Common myeloid progenitor, CD34-positive (primary cell): ENCODE results near the gene ERC2.

Experiments
- CTCF ChIA-PET: fragments of 350-600 bp; sonication (Branson Sonifier 250); formaldehyde crosslinking; loops from one replicate; lab custom pipeline; 2021; ENCODE audit warnings: antibody characterized with exemption; lab: Charles Lee
- POLR2A ChIA-PET: fragments of 350-600 bp; sonication (Branson Sonifier 250); formaldehyde crosslinking; loops from one replicate; lab custom pipeline; 2021; ENCODE audit warnings: antibody characterized with exemption; lab: Charles Lee
- DNase-seq, 3 donors: peaks; one replicate each; pipeline versions ENCODE4 v3.0.0 to v3.0.0-alpha.2; 2013
- H3K27ac ChIP-seq, 2 experiments: 1 replicate in 1 of 2; 2 replicates in 1 of 2; pipeline ENCODE4 v1.7.0; 2013; ENCODE audit warnings: inconsistent platforms in 2 of 2, low read length in 2 of 2, mild to moderate bottlenecking in 2 of 2, low read depth in 1 of 2, moderate library complexity in 1 of 2; ENCODE audit not compliant: severe bottlenecking in 2 of 2, insufficient read depth in 1 of 2, poor library complexity in 1 of 2
- H3K27me3 ChIP-seq, 5 experiments: replicated peaks in 2 of 5; 1 replicate in 3 of 5; 2 replicates in 2 of 5; pipeline versions ENCODE4 v1.6.1 to v1.7.0; 2013; ENCODE audit warnings: low read length in 4 of 5, mild to moderate bottlenecking in 2 of 5, moderate library complexity in 2 of 5, inconsistent platforms in 1 of 5; ENCODE audit not compliant: insufficient read depth in 5 of 5, control insufficient read depth in 4 of 5
- H3K36me3 ChIP-seq, 4 experiments: 1 replicate in 2 of 4; 2 replicates in 2 of 4; pipeline versions ENCODE4 v1.6.1 to v1.7.0; 2013; ENCODE audit warnings: low read length in 3 of 4, control low read depth in 1 of 4, mild to moderate bottlenecking in 1 of 4; ENCODE audit not compliant: control insufficient read depth in 4 of 4, insufficient read depth in 4 of 4
- H3K4me1 ChIP-seq, 4 experiments: 1 replicate in 3 of 4; 2 replicates in 1 of 4; pipeline versions ENCODE4 v1.6.1 to v1.7.1; 2013; ENCODE audit warnings: low read length in 3 of 4, mild to moderate bottlenecking in 3 of 4, control low read depth in 1 of 4, inconsistent platforms in 1 of 4, moderate library complexity in 1 of 4; ENCODE audit not compliant: control insufficient read depth in 4 of 4, insufficient read depth in 4 of 4; ENCODE audit errors: control extremely low read depth in 1 of 4
- H3K4me3 ChIP-seq, 7 experiments: 1 replicate in 4 of 7; 2 replicates in 3 of 7; pipeline versions ENCODE4 v1.5.1 to v1.7.0; 2013; ENCODE audit warnings: mild to moderate bottlenecking in 7 of 7, low read length in 6 of 7, moderate library complexity in 6 of 7, inconsistent platforms in 2 of 7, low read depth in 2 of 7, control low read depth in 1 of 7; ENCODE audit not compliant: insufficient read depth in 4 of 7, control insufficient read depth in 1 of 7; ENCODE audit errors: extremely low read depth in 1 of 7
- H3K9me3 ChIP-seq, 5 experiments: 1 replicate in 4 of 5; 2 replicates in 1 of 5; pipeline versions ENCODE4 v1.6.1 to v1.7.1; 2013; ENCODE audit warnings: low read length in 4 of 5, mild to moderate bottlenecking in 2 of 5, inconsistent platforms in 1 of 5, low read depth in 1 of 5, moderate library complexity in 1 of 5; ENCODE audit not compliant: control insufficient read depth in 4 of 5, insufficient read depth in 2 of 5; ENCODE audit errors: control extremely low read depth in 1 of 5
- WGBS: methylation state at CpG from one replicate; pipeline ENCODE4 v1.1.5; 2013; ENCODE audit not compliant: insufficient coverage; 5-methylcytosine and 5-hydroxymethylcytosine counted together

Gene ERC2

DNA sequence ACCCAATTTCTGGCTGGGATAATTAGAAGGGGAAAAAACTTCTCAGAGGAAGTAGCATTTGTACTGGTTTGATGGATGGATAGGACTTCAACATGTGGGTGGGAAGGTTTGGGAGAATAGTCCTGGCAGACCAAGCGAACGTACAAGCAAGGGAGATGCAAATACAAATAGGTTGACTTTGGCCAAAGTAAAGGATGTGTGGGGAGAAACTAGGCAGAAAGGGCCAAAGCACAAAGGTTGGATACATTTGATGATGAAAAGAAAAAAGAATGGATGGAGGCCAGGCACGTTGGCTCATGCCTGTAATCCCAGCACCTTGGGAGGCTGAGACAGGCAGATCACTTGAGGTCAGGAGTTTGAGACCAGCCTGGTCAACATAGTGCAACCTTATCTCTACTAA, 63.4 kb downstream of the ERC2 start:
- Histone ChIP-seq H3K27me3 (peaks cover 0 to 7% (median 3%) of the 10 kb centered on the region in 5 experiments), H3K4me1 (no peaks in the 10 kb centered on the region), H3K9me3 (no peaks in the 10 kb centered on the region), H3K27ac (no peak overlapping the region), H3K36me3 (no peaks in the 10 kb centered on the region), H3K4me3 (no peak overlapping the region)
- no peak for DNase-seq
- ChIA-PET CTCF (no interaction called here), POLR2A (no interaction called here)
- WGBS = 92% methylated on average over 3 of the region's 3 CpGs

DNA sequence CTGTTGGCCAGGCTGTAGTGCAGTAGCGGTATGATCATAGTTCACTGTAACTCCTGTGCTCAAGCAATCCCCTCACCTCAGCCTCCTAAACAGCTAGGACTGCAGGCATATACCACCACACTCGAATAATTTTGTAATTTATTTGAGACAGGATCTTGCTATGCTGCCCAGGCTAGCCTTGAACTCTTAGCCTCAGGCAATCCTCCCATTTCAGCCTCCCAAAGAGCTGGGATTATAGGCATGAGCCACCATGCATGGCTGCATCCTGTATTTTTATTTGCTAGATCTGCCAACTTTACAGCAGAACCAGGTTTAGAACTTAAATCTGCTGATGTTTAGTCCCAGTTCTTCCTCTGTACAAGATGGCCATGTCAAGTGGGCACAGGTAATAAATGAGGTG, 69.6 kb downstream of the ERC2 start:
- Histone ChIP-seq H3K27ac (no peak overlapping the region), H3K27me3 (peaks cover 0 to 12% (median 1%) of the 10 kb centered on the region in 5 experiments), H3K4me3 (no peak overlapping the region), H3K4me1 (no peaks in the 10 kb centered on the region), H3K36me3 (no peaks in the 10 kb centered on the region), H3K9me3 (no peaks in the 10 kb centered on the region)
- CTCF ChIA-PET = interaction anchor here (0.6 kb wide), 1 partner anchor 25 kb away, joined by 3 read pairs; no protein-coding TSS in a partner anchor
- POLR2A ChIA-PET = no interaction called here
- 94% methylated on average over 2 of the region's 2 CpGs for WGBS
- no peak for DNase-seq

GRCh38 chr3:56397798-56398197, 70.5 kb downstream of the ERC2 start:
- ChIA-PET CTCF (no interaction called here), POLR2A (no interaction called here)
- no CpG with 5 or more reads among the region's 2 CpGs for WGBS
- no peak for DNase-seq
- Histone ChIP-seq H3K4me3 (no peak overlapping the region), H3K27ac (no peak overlapping the region), H3K4me1 (no peaks in the 10 kb centered on the region), H3K36me3 (no peaks in the 10 kb centered on the region), H3K27me3 (peaks cover 0 to 12% (median 1%) of the 10 kb centered on the region in 5 experiments), H3K9me3 (no peaks in the 10 kb centered on the region)

DNA sequence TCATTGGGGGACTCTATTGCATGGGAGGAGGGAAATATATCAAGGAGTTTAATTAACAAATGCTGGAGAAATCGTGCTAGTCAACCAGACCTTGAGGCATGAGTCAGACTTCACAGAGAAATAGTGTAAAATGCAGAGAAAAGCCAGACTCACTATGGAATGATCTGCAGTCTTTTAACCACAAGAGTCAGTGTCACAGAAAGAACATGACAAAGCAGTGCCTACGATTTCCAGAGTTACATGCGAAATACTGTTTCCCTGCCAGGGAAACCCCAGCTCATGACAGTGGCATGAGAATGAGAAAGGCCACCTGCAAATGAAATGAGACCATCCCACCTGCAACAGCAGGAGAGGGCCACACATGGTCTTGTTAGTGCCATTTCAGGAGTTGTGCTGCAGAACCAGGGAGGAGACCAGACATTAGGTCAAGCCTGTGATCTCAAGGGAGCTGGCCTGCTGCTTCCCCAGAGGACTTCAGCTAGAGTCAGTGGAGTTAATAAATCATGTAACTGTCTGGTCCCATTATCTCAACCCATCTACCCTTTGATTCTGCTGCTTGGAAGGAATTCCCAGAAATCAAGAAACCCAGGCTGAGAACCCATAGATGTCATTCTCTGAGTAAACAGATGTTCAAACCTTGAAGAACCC, 79.0 kb downstream of the ERC2 start:
- H3K9me3 ChIP-seq = no peaks in the 10 kb centered on the region
- POLR2A ChIA-PET = no interaction called here
- WGBS = 90% methylated on average over 3 of the region's 3 CpGs

GRCh38 chr3:56383092-56383491, 85.2 kb downstream of the ERC2 start:
- POLR2A ChIA-PET = no interaction called here
- CTCF ChIA-PET = no interaction called here
- DNase-seq = no peak

More for the DNA sequence above, 79.0 kb downstream of the ERC2 start:
- H3K4me1 ChIP-seq = no peaks in the 10 kb centered on the region
- no peak overlapping the region for H3K4me3 ChIP-seq
- CTCF ChIA-PET = no interaction called here
- no peak for DNase-seq
- H3K36me3 ChIP-seq = no peaks in the 10 kb centered on the region
- no peak overlapping the region for H3K27ac ChIP-seq
- no peaks in the 10 kb centered on the region for H3K27me3 ChIP-seq

DNA sequence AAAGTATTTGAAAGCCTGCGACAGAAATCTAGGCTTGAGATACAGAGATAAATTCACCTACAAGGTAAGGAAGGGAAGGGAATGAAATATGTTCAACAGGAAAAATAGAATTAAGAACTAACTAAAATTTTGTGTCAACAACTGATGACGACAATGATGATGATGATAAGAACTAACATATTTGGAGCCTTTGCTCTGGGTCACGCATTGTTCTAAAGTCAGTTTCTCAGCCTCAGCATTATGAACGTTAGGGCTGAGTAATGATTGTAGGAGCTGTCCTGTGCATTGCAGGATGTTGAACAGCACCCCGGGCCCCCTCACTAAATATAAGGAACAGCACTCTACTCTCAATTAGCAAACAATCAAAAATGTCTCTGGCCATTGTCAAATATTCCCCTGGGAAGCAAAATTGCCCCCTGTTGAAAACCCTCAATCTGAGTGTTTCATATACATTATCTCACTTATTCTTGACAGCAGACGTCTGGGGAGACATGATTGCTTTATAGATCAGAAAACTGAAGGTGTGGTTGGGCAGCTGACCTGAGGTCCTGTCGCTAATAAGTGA, 88.5 kb downstream of the ERC2 start:
- POLR2A ChIA-PET = no interaction called here
- Histone ChIP-seq H3K27me3 (peaks cover 0 to 5% (median 2%) of the 10 kb centered on the region in 5 experiments), H3K4me1 (no peaks in the 10 kb centered on the region), H3K27ac (no peak overlapping the region), H3K4me3 (no peak overlapping the region), H3K9me3 (peaks cover 0 to 8% (median 3%) of the 10 kb centered on the region in 5 experiments), H3K36me3 (no peaks in the 10 kb centered on the region)
- CTCF ChIA-PET = no interaction called here
- no peak for DNase-seq
- 92% methylated on average over 4 of the region's 7 CpGs for WGBS

More at GRCh38 chr3:56383092-56383491, 85.2 kb downstream of the ERC2 start:
- no peak overlapping the region for H3K4me3 ChIP-seq
- H3K36me3 ChIP-seq = no peaks in the 10 kb centered on the region
- no peaks in the 10 kb centered on the region for H3K9me3 ChIP-seq
- 81% methylated on average over 2 of the region's 3 CpGs for WGBS
- no peak overlapping the region for H3K27ac ChIP-seq
- H3K27me3 ChIP-seq = peaks cover 0 to 5% (median 2%) of the 10 kb centered on the region in 5 experiments
- no peaks in the 10 kb centered on the region for H3K4me1 ChIP-seq

DNA sequence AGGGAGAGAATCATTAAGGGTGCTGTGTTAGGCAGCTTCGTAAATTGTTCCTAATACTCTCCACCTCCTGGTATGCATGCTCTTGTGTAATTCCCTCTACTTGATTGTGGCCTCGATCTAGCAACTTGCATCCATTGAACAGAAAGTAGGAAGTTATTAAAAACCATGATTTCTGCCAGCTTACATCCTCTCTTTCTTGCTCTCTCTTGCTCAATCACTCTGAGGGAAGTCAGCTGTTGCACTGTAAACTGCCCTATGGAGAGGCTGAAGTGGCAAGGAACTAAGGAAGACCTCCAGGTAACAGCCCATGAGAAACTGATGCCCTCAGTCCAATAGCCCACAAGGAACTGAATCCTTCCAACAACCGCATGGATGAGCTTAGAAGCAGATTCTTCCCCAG, 92.6 kb downstream of the ERC2 start:
- Histone ChIP-seq H3K27me3 (peaks cover 0 to 4% (median 0%) of the 10 kb centered on the region in 5 experiments), H3K4me1 (no peaks in the 10 kb centered on the region), H3K27ac (no peak overlapping the region), H3K36me3 (no peaks in the 10 kb centered on the region), H3K4me3 (no peak overlapping the region), H3K9me3 (peaks cover 0 to 8% (median 3%) of the 10 kb centered on the region in 5 experiments)
- no peak for DNase-seq
- ChIA-PET CTCF (interaction anchor here (1.1 to 1.8 kb wide), 2 partner anchors 10 to 34 kb away, joined by 3 to 4 read pairs; no protein-coding TSS in a partner anchor), POLR2A (no interaction called here)
- WGBS = 90% methylated on average over 3 of the region's 3 CpGs
